MM.1S (cell line): ENCODE measurements around the gene KCNN1.

Experiments
- CTCF ChIP-seq: fragments of 300-600 bp; sonication (generic); IDR thresholded peaks from 2 replicates; pipeline ENCODE4 v1.5.1; 2016; ENCODE audit warnings: antibody characterized with exemption, low read length, mixed read lengths
- EZH2 ChIP-seq: fragments of 300-600 bp; sonication (generic); optimal IDR thresholded peaks from 2 replicates; pipeline ENCODE3; 2017; ENCODE audit warnings: low read depth, mild to moderate bottlenecking, antibody characterized with exemption, low read length, mixed read lengths
- EZH2phosphoT487 ChIP-seq: fragments of 300-600 bp; sonication (generic); IDR thresholded peaks from 2 replicates; pipeline ENCODE4 v1.6.1; 2018; ENCODE audit warnings: antibody characterized with exemption, low read length

DNA sequence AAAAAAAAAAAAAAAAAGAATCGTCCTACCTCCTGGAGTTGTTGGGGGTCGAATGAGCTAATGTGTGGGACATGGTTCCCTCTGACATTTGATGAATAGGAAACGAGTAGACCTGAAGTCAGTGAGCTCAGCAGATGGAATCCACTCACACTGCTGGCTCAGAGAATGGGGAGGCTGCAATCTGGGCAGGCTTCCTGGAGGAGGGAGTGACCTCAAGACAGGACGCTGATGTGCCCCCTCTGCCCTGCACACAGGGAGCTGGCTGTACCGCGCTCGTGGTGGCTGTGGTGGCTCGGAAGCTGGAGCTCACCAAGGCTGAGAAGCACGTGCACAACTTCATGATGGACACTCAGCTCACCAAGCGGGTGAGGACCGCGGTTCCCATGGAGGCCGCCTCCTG, 21.3 kb downstream of the KCNN1 start:
- TF ChIP-seq EZH2 (no peak), CTCF (no peak), EZH2phosphoT487 (no peak)
